ENCODE results near the gene GLMP. TPM values are rescaled to one million over a fixed set of nuclear protein-coding genes. Genes with fewer than 3 reads are reported as not detected.

GLMP gene
- total RNA-seq, 1 donor from 2014 or later: 15.7 TPM

- Mint-ChIP-seq H3K4me1 (no peaks in the 10 kb centered on the region), H3K27me3 (no peaks in the 10 kb centered on the region), H3K9me3 (no peaks in the 10 kb centered on the region), H3K4me3 (no peak overlapping the region), H3K36me3 (ENCODE audit: low read depth) (peaks cover 27% of the 10 kb centered on the region), H3K27ac (no peak overlapping the region)
- intact Hi-C loops (cut with micrococcal nuclease): no loop called here
- DNase-seq: no peak
Measured at GRCh38 chr1:156305215-156305614, 9.7 kb upstream of the GLMP start.

- no peaks in the 10 kb centered on the region for H3K4me1 Mint-ChIP-seq
- no peak overlapping the region for H3K27ac Mint-ChIP-seq
- no peaks in the 10 kb centered on the region for H3K9me3 Mint-ChIP-seq
- intact Hi-C loops (cut with micrococcal nuclease): no loop called here
- no peak for DNase-seq
- no peaks in the 10 kb centered on the region for H3K27me3 Mint-ChIP-seq
- no peak overlapping the region for H3K4me3 Mint-ChIP-seq
- H3K36me3 Mint-ChIP-seq (ENCODE audit: low read depth): peaks cover 14% of the 10 kb centered on the region
Measured at GRCh38 chr1:156303241-156303640, 7.8 kb upstream of the GLMP start.

- H3K36me3 Mint-ChIP-seq (ENCODE audit: low read depth): no peaks in the 10 kb centered on the region
- no peak within 1 kb of the TSS for H3K27ac Mint-ChIP-seq
- H3K4me3 Mint-ChIP-seq: no peak within 1 kb of the TSS
- intact Hi-C loops (cut with micrococcal nuclease): no loop called here
- H3K4me1 Mint-ChIP-seq: peaks cover 15% of the 10 kb centered on the region
- no peak for DNase-seq
- H3K9me3 Mint-ChIP-seq: no peaks in the 10 kb centered on the region
- H3K27me3 Mint-ChIP-seq: no peaks in the 10 kb centered on the region
Measured at GRCh38 chr1:156298852-156299357, 3.4 kb upstream of the GLMP start, which contains the start of gene VHLL. Gene VHLL (minus strand): TSS chr1:156299307. CDS start chr1:156299189, 118 bp downstream.

GRCh38 chr1:156293895-156294294, 1.6 kb downstream of the GLMP start:
- Mint-ChIP-seq H3K27me3 (no peaks in the 10 kb centered on the region), H3K4me1 (peaks cover 18% of the 10 kb centered on the region), H3K27ac (no peak overlapping the region), H3K9me3 (no peaks in the 10 kb centered on the region), H3K4me3 (no peak overlapping the region), H3K36me3 (ENCODE audit: low read depth) (peaks cover 6% of the 10 kb centered on the region)
- DNase-seq: no peak
- intact Hi-C loops (cut with micrococcal nuclease): no loop called here

GRCh38 chr1:156293098-156293434, 2.4 kb downstream of the GLMP start:
- Mint-ChIP-seq H3K36me3 (ENCODE audit: low read depth) (peaks cover 9% of the 10 kb centered on the region), H3K27me3 (no peaks in the 10 kb centered on the region), H3K9me3 (no peaks in the 10 kb centered on the region), H3K4me3 (no peak overlapping the region), H3K27ac (no peak overlapping the region), H3K4me1 (peaks cover 18% of the 10 kb centered on the region)
- DNase-seq: no peak
- intact Hi-C loops (cut with micrococcal nuclease): no loop called here

- Mint-ChIP-seq H3K4me3 (peak overlapping the region; percentile 50), H3K27ac (no peak overlapping the region)
- peak; percentile 67 for DNase-seq
Measured at GRCh38 chr1:156291226-156292061, 4.0 kb downstream of the GLMP start.

GRCh38 chr1:156289857-156290256, 5.6 kb downstream of the GLMP start:
- Mint-ChIP-seq H3K9me3 (no peaks in the 10 kb centered on the region), H3K27me3 (no peaks in the 10 kb centered on the region), H3K36me3 (ENCODE audit: low read depth) (peaks cover 11% of the 10 kb centered on the region), H3K27ac (no peak overlapping the region), H3K4me1 (peaks cover 10% of the 10 kb centered on the region), H3K4me3 (no peak overlapping the region)
- no peak for DNase-seq
- intact Hi-C loops (cut with micrococcal nuclease): no loop called here

More at GRCh38 chr1:156291226-156292061, 4.0 kb downstream of the GLMP start:
- Mint-ChIP-seq H3K36me3 (ENCODE audit: low read depth) (peaks cover 9% of the 10 kb centered on the region), H3K27me3 (no peaks in the 10 kb centered on the region), H3K9me3 (no peaks in the 10 kb centered on the region), H3K4me1 (peaks cover 18% of the 10 kb centered on the region)
- intact Hi-C loops (cut with micrococcal nuclease): no loop called here

- peaks cover 28% of the 10 kb centered on the region for H3K4me1 Mint-ChIP-seq
- no peaks in the 10 kb centered on the region for H3K27me3 Mint-ChIP-seq
- peaks cover 9% of the 10 kb centered on the region for H3K36me3 Mint-ChIP-seq (ENCODE audit: low read depth)
- H3K27ac Mint-ChIP-seq: no peak overlapping the region
- H3K9me3 Mint-ChIP-seq: no peaks in the 10 kb centered on the region
- DNase-seq: no peak
- intact Hi-C loops (cut with micrococcal nuclease): no loop called here
- H3K4me3 Mint-ChIP-seq: no peak overlapping the region
Measured at GRCh38 chr1:156286061-156286460, 9.4 kb downstream of the GLMP start.

GRCh38 chr1:156285437-156285836, 10.0 kb downstream of the GLMP start:
- intact Hi-C loops (cut with micrococcal nuclease): no loop called here

GRCh38 chr1:156284757-156285156, 10.7 kb downstream of the GLMP start:
- Mint-ChIP-seq H3K4me1 (peaks cover 38% of the 10 kb centered on the region), H3K36me3 (ENCODE audit: low read depth) (peaks cover 9% of the 10 kb centered on the region), H3K9me3 (no peaks in the 10 kb centered on the region), H3K27me3 (no peaks in the 10 kb centered on the region), H3K27ac (no peak overlapping the region), H3K4me3 (no peak overlapping the region)
- intact Hi-C loops (cut with micrococcal nuclease): no loop called here
- no peak for DNase-seq

More at GRCh38 chr1:156285437-156285836, 10.0 kb downstream of the GLMP start:
- Mint-ChIP-seq H3K4me3 (no peak overlapping the region), H3K27me3 (no peaks in the 10 kb centered on the region), H3K9me3 (no peaks in the 10 kb centered on the region), H3K27ac (no peak overlapping the region), H3K4me1 (peaks cover 34% of the 10 kb centered on the region), H3K36me3 (ENCODE audit: low read depth) (peaks cover 9% of the 10 kb centered on the region)
- DNase-seq: no peak

- Mint-ChIP-seq H3K27ac (peak within 1 kb of the TSS; percentile 96), H3K27me3 (no peaks in the 10 kb centered on the region), H3K36me3 (ENCODE audit: low read depth) (peaks cover 8% of the 10 kb centered on the region), H3K9me3 (no peaks in the 10 kb centered on the region), H3K4me1 (peaks cover 38% of the 10 kb centered on the region), H3K4me3 (peak within 1 kb of the TSS; percentile 93)
- intact Hi-C loops (cut with micrococcal nuclease): no loop called here
- DNase-seq: no peak
Measured at GRCh38 chr1:156284112-156284511, 11.4 kb downstream of the GLMP start, which contains the start of gene TMEM79. Gene TMEM79 (plus strand): TSS chr1:156284325. CDS start chr1:156285227, 902 bp downstream.

GRCh38 chr1:156283521-156283920, 12.0 kb downstream of the GLMP start:
- peak overlapping the region; percentile 93 for H3K4me3 Mint-ChIP-seq
- intact Hi-C loops (cut with micrococcal nuclease): loop anchor here (1.0 to 2.0 kb wide), 5 partner anchors 12 to 445 kb away; partner anchors contain the start of genes GLMP, ISG20L2, METTL25B and PMF1
- H3K27me3 Mint-ChIP-seq: no peaks in the 10 kb centered on the region

GRCh38 chr1:156282479-156283222, 12.8 kb downstream of the GLMP start, which contains the start of gene SMG5:
Gene SMG5 (minus strand): TSS chr1:156282825. CDS start chr1:156282680, 145 bp downstream.
- Mint-ChIP-seq H3K27ac (peak within 1 kb of the TSS; percentile 96), H3K4me3 (peak within 1 kb of the TSS; percentile 93), H3K9me3 (no peaks in the 10 kb centered on the region), H3K4me1 (peaks cover 38% of the 10 kb centered on the region), H3K27me3 (no peaks in the 10 kb centered on the region), H3K36me3 (ENCODE audit: low read depth) (peaks cover 17% of the 10 kb centered on the region)
- DNase-seq: peak; percentile 99
- intact Hi-C loops (cut with micrococcal nuclease): loop anchor here (1.0 to 2.0 kb wide), 6 partner anchors 13 to 446 kb away; partner anchors contain the start of genes CCT3, GLMP, ISG20L2 and METTL25B

More at GRCh38 chr1:156283521-156283920, 12.0 kb downstream of the GLMP start:
- peak overlapping the region; percentile 96 for H3K27ac Mint-ChIP-seq
- peaks cover 9% of the 10 kb centered on the region for H3K36me3 Mint-ChIP-seq (ENCODE audit: low read depth)
- peaks cover 38% of the 10 kb centered on the region for H3K4me1 Mint-ChIP-seq
- no peak for DNase-seq
- H3K9me3 Mint-ChIP-seq: no peaks in the 10 kb centered on the region

Data from activated CD4-positive, alpha-beta T cell treated with anti-CD3 and anti-CD28 coated beads, Interleukin-2, amount 10 ng/mL, durations not matched to agents 24 days and 14 days (primary cell).